Neural progenitor cell (in vitro differentiated cells): ENCODE data around the gene IPO7.

ENCODE experiments used
- EZH2 ChIP-seq: fragments of 200-600 bp; sonication (generic); IDR thresholded peaks from 2 replicates; pipeline ENCODE4 v1.6.1; 2017; ENCODE audit warnings: antibody characterized with exemption, mild to moderate bottlenecking, moderate library complexity
- EZH2phosphoT487 ChIP-seq: fragments of 200-600 bp; sonication (generic); IDR thresholded peaks from 2 replicates; pipeline ENCODE4 v1.6.1; 2017; ENCODE audit warnings: antibody characterized with exemption
- TF ChIP-seq, protein P1 (sequence below): fragments of 200-600 bp; sonication (generic); IDR thresholded peaks from 2 replicates; pipeline ENCODE4 v1.5.1; 2017; ENCODE audit warnings: antibody characterized with exemption, mild to moderate bottlenecking

DNA sequence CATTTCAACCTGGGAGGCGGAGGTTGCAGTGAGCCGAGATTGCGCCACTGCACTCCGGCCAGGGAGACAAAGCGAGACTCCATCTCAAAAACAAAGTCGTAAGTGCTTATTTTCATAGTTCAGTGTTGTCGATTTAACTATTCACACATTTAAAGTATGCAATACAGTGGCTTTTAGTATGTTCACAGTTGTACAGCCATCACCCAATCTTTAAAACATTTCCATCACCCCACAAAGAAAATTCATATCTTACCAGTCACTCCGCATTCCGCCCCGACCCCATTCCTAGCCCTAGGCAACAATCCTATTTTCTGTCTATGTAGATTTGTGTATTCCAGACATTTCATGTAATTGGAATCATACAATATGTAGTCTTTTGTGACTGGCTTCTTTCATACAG, 11.9 kb downstream of the IPO7 start:
- TF ChIP-seq, protein P1, sequence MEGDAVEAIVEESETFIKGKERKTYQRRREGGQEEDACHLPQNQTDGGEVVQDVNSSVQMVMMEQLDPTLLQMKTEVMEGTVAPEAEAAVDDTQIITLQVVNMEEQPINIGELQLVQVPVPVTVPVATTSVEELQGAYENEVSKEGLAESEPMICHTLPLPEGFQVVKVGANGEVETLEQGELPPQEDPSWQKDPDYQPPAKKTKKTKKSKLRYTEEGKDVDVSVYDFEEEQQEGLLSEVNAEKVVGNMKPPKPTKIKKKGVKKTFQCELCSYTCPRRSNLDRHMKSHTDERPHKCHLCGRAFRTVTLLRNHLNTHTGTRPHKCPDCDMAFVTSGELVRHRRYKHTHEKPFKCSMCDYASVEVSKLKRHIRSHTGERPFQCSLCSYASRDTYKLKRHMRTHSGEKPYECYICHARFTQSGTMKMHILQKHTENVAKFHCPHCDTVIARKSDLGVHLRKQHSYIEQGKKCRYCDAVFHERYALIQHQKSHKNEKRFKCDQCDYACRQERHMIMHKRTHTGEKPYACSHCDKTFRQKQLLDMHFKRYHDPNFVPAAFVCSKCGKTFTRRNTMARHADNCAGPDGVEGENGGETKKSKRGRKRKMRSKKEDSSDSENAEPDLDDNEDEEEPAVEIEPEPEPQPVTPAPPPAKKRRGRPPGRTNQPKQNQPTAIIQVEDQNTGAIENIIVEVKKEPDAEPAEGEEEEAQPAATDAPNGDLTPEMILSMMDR = no peak
- TF ChIP-seq EZH2 (no peak), EZH2phosphoT487 (no peak)
